ENCODE data around the gene PAN3.

PAN3 gene

GRCh38 chr13:28163587-28163986 lies 25.2 kb downstream of the PAN3 start:
- no peak for DNase-seq
- Histone ChIP-seq H3K27me3 (no peaks in the 10 kb centered on the region), H3K9me3 (no peaks in the 10 kb centered on the region), H3K4me3 (ENCODE audit: low read depth, low read length) (no peak overlapping the region), H3K4me1 (no peaks in the 10 kb centered on the region), H3K36me3 (no peaks in the 10 kb centered on the region)
- TF ChIP-seq CTCF (IDR thresholded peaks at IDR 0.05; ENCODE audit: low read depth, low read length): no peak

- no peak for TF ChIP-seq CTCF (IDR thresholded peaks at IDR 0.05; ENCODE audit: low read depth, low read length)
- Histone ChIP-seq H3K27me3 (no peaks in the 10 kb centered on the region), H3K4me3 (ENCODE audit: low read depth, low read length) (no peak overlapping the region), H3K36me3 (no peaks in the 10 kb centered on the region), H3K9me3 (no peaks in the 10 kb centered on the region), H3K4me1 (no peaks in the 10 kb centered on the region)
- DNase-seq: no peak
Observed at GRCh38 chr13:28166257-28166656, 27.9 kb downstream of the PAN3 start.

GRCh38 chr13:28171266-28171665 lies 32.9 kb downstream of the PAN3 start:
- Histone ChIP-seq H3K9me3 (no peaks in the 10 kb centered on the region), H3K4me1 (no peaks in the 10 kb centered on the region; the same call in 1 of the 2 replicates), H3K4me3 (ENCODE audit: low read depth, low read length) (no peak overlapping the region), H3K27me3 (no peaks in the 10 kb centered on the region), H3K36me3 (peaks cover 3% of the 10 kb centered on the region)
- DNase-seq: peak; percentile 9
- no peak for TF ChIP-seq CTCF (IDR thresholded peaks at IDR 0.05; ENCODE audit: low read depth, low read length)

GRCh38 chr13:28172947-28173346 lies 34.6 kb downstream of the PAN3 start:
- TF ChIP-seq CTCF (IDR thresholded peaks at IDR 0.05; ENCODE audit: low read depth, low read length): no peak
- H3K27me3 ChIP-seq: no peaks in the 10 kb centered on the region
- no peaks in the 10 kb centered on the region; the same call in 1 of the 2 replicates for H3K4me1 ChIP-seq
- H3K36me3 ChIP-seq: peaks cover 3% of the 10 kb centered on the region
- no peak overlapping the region for H3K4me3 ChIP-seq (ENCODE audit: low read depth, low read length)
- no peak for DNase-seq
- no peaks in the 10 kb centered on the region for H3K9me3 ChIP-seq

- no peaks in the 10 kb centered on the region; the same call in 1 of the 2 replicates for H3K4me1 ChIP-seq
- H3K9me3 ChIP-seq: no peaks in the 10 kb centered on the region
- H3K27me3 ChIP-seq: no peaks in the 10 kb centered on the region
- no peak overlapping the region for H3K4me3 ChIP-seq (ENCODE audit: low read depth, low read length)
- peaks cover 3% of the 10 kb centered on the region for H3K36me3 ChIP-seq
- DNase-seq: no peak
- TF ChIP-seq CTCF (IDR thresholded peaks at IDR 0.05; ENCODE audit: low read depth, low read length): no peak
Observed at GRCh38 chr13:28173793-28174192, 35.4 kb downstream of the PAN3 start.

- H3K9me3 ChIP-seq: no peaks in the 10 kb centered on the region
- H3K27me3 ChIP-seq: no peaks in the 10 kb centered on the region
- H3K4me1 ChIP-seq: no peaks in the 10 kb centered on the region; the same call in 1 of the 2 replicates
- DNase-seq: no peak
- H3K4me3 ChIP-seq (ENCODE audit: low read depth, low read length): no peak overlapping the region
- H3K36me3 ChIP-seq: peaks cover 3% of the 10 kb centered on the region
- TF ChIP-seq CTCF (IDR thresholded peaks at IDR 0.05; ENCODE audit: low read depth, low read length): no peak
Observed at GRCh38 chr13:28177327-28177726, 39.0 kb downstream of the PAN3 start.

Data from BE2C (cell line).